Gastroesophageal sphincter (tissue), 4 donors: ENCODE results near the gene STUB1. TPM values are rescaled to one million over a fixed set of nuclear protein-coding genes. Genes with fewer than 3 reads are reported as not detected.
A peak's percentile ranks its signal among the peaks of the same experiment; 100 is the strongest.

ENCODE experiments used
- ATAC-seq: fragments of 150-250 bp; one replicate; pipeline ENCODE4 v1.9.1; 2016; ENCODE audit warnings: mild to moderate bottlenecking, moderate library complexity
- H3K27ac ChIP-seq, 4 donors: fragments of 200-600 bp; sonication (generic) in 3 of 4; 1 replicate in 3 of 4; 2 replicates in 1 of 4; pipeline ENCODE4 v1.5.1; 2016 to 2019
- H3K27me3 ChIP-seq: fragments of 200-600 bp; sonication (generic); one replicate; pipeline ENCODE4 v1.5.1; 2019
- H3K36me3 ChIP-seq, 2 donors: fragments of 200-600 bp; sonication (generic); one replicate each; pipeline ENCODE4 v1.5.1; 2019; ENCODE audit warnings: control low read depth in 1 of 2
- H3K4me1 ChIP-seq, 3 donors: fragments of 200-600 bp; sonication (generic); 1 replicate in 2 of 3; 2 replicates in 1 of 3; pipeline ENCODE4 v1.5.1; 2016 to 2019; ENCODE audit warnings: control low read depth in 2 of 3
- H3K4me3 ChIP-seq, 2 donors: fragments of 200-600 bp; sonication (generic); one replicate each; pipeline ENCODE4 v1.5.1; 2019; ENCODE audit warnings: mild to moderate bottlenecking in 1 of 2, moderate library complexity in 1 of 2
- H3K9me3 ChIP-seq, 3 donors: fragments of 200-600 bp; sonication (generic); one replicate each; pipeline ENCODE4 v1.5.1; 2017 to 2019; ENCODE audit warnings: control low read depth in 2 of 3
- EP300 ChIP-seq: sonication (generic); formaldehyde crosslinking; IDR thresholded peaks from one replicate; pipeline ENCODE4 v1.6.1; 2017; ENCODE audit warnings: antibody characterized with exemption, mild to moderate bottlenecking
- POLR2A ChIP-seq, 2 donors: fragments of 450-650 bp; IDR thresholded peaks; one replicate each; pipeline ENCODE4 v1.6.1; 2017; ENCODE audit warnings: antibody characterized with exemption in 2 of 2, mild to moderate bottlenecking in 2 of 2, moderate library complexity in 1 of 2
- POLR2AphosphoS5 ChIP-seq: sonication (generic); formaldehyde crosslinking; IDR thresholded peaks from one replicate; pipeline ENCODE4 v1.6.1; 2017; ENCODE audit warnings: antibody characterized with exemption
- WGBS, 2 donors: methylation state at CpG; one replicate each; pipeline ENCODE4 v1.1.5; 2018; ENCODE audit warnings: low coverage in 1 of 2; 5-methylcytosine and 5-hydroxymethylcytosine counted together
- total RNA-seq, 4 donors: library from RNA; depleted of rRNA; stranded (reverse); fragments of >200 nt; gene quantifications; one replicate each; pipeline ENCODE4 v1.1.0, GENCODE V29; 2016
- TF ChIP-seq, protein P1 (sequence below), 4 experiments: fragments of 200-600 bp in 2 of 4; fragments of 450-650 bp in 2 of 4; sonication (generic) in 1 of 4; IDR thresholded peaks; one replicate each; pipeline ENCODE4 v1.5.1; 2017 to 2019; ENCODE audit warnings: antibody characterized with exemption in 4 of 4, mild to moderate bottlenecking in 2 of 4, moderate library complexity in 2 of 4

STUB1 gene
- total RNA-seq, 4 donors from 2014 or later = 161 to 212 (median 179) TPM

DNA sequence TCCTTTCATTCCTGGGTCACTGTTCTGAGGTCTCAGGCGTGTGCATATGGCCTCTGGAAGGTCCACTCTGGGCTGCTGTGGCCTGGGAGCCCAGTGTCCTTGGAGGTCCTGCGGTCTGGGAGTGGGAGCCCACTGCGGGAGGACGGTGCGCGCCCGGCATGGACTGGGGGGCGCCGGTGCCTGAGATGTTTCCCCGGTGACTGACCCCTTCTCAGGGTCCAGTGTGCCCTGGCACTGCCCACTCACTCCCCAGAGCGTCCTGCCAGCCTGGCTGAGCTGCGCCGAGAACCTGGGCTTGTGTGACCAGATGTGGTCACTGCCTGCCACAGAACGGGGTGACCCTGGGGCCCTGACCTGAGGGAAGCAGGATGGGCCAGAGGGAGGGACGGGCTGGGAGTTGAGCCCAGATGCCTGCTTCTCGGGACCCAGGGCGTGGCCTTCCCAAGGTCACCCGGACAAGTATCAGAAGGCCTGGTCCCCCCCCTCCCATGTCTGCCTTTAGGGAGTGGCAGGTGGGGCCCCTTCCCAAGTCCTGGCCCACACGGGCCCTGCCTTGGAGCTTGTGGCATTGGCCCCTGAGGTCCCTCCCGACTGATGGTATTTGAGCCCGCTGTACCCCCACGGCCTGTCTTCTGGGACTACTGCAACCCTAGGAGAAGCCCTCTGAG lies 5.9 kb upstream of the STUB1 start:
- Histone ChIP-seq H3K36me3 (peaks cover 0 to 46% of the 10 kb centered on the region in 2 donors), H3K27me3 (peaks cover 8% of the 10 kb centered on the region), H3K4me3 (no peak overlapping the region), H3K27ac (peak overlapping the region in 3 of 4 donors; percentile 6 to 50 (median 48)), H3K9me3 (no peaks in the 10 kb centered on the region), H3K4me1 (peaks cover 0 to 44% (median 20%) of the 10 kb centered on the region in 3 donors)
- TF ChIP-seq POLR2AphosphoS5 (no peak), EP300 (no peak), POLR2A (IDR thresholded peaks at IDR 0.05) (no peak)
- TF ChIP-seq, protein P1, sequence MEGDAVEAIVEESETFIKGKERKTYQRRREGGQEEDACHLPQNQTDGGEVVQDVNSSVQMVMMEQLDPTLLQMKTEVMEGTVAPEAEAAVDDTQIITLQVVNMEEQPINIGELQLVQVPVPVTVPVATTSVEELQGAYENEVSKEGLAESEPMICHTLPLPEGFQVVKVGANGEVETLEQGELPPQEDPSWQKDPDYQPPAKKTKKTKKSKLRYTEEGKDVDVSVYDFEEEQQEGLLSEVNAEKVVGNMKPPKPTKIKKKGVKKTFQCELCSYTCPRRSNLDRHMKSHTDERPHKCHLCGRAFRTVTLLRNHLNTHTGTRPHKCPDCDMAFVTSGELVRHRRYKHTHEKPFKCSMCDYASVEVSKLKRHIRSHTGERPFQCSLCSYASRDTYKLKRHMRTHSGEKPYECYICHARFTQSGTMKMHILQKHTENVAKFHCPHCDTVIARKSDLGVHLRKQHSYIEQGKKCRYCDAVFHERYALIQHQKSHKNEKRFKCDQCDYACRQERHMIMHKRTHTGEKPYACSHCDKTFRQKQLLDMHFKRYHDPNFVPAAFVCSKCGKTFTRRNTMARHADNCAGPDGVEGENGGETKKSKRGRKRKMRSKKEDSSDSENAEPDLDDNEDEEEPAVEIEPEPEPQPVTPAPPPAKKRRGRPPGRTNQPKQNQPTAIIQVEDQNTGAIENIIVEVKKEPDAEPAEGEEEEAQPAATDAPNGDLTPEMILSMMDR (IDR thresholded peaks at IDR 0.05) = no peak
- WGBS, 2 donors = no CpG with 5 or more reads among the region's 22 CpGs
- ATAC-seq = no peak

DNA sequence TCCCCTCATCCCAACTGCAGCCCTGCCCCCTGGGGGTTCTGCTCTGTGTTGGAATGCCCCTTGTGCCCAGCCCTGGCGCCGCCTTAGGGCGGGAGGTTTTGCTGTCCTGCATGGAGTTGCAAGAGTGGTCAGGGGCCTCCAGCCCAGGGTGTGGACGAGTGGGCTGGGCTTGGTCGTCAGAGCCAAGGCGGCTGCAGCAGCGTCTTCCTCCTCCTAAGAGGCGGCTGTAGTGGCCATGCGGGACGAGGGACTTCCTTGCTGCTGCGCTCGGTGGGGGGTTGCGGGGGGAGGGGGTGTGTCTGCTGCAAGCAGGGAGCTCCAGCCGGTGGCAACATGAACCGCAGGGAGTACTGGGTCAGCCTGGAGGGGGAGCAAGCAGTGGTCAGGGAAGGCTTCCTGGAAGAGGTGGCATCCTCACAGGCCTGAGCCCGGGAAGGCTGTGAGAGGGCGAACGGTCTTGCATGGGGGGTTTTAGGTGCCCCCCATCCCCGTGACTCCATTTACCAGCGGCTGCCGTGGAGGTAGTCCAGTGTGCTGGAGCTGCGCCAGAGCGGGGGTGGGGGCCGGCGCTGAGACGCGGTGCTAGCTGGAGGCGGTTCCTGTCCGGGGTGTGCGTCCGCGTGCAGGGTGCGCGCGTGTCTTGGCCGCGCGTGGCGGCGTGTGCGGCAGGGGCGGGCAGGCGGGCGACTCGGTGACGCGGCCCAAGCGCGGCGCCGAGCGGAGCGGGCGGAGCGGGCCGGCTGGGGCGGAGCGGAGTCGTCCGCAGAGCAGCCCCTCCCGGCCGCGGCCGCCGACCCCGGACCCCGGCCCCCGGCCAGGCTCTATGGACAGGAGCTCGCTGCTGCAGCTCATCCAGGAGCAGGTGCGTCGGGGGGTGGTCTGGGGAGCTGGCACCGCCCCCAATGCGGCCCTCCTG lies 5.0 kb upstream of the STUB1 start, which contains the start of gene RHBDL1:
RHBDL1 (plus strand) TSS at position 704 of the 916 bp plus-strand sequence; CDS start at position 824, 120 bp downstream.
- H3K36me3 ChIP-seq = peaks cover 0 to 37% of the 10 kb centered on the region in 2 donors
- TF ChIP-seq EP300 (no peak), POLR2AphosphoS5 (no peak), POLR2A (IDR thresholded peaks at IDR 0.05) (no peak)
- TF ChIP-seq, protein P1 (IDR thresholded peaks at IDR 0.05) = no peak
- H3K4me1 ChIP-seq = peaks cover 0 to 38% (median 21%) of the 10 kb centered on the region in 3 donors
- H3K27me3 ChIP-seq = peaks cover 8% of the 10 kb centered on the region
- ATAC-seq = no peak
- peak within 1 kb of the TSS in 1 of 2 donors; percentile 49 for H3K4me3 ChIP-seq
- no peaks in the 10 kb centered on the region for H3K9me3 ChIP-seq
- peak within 1 kb of the TSS in 3 of 4 donors; percentile 48 to 69 (median 50) for H3K27ac ChIP-seq
- 4% methylated on average over 15 of the region's 73 CpGs; no CpG with 5 or more reads in 1 of the 2 donors for WGBS, 2 donors

DNA sequence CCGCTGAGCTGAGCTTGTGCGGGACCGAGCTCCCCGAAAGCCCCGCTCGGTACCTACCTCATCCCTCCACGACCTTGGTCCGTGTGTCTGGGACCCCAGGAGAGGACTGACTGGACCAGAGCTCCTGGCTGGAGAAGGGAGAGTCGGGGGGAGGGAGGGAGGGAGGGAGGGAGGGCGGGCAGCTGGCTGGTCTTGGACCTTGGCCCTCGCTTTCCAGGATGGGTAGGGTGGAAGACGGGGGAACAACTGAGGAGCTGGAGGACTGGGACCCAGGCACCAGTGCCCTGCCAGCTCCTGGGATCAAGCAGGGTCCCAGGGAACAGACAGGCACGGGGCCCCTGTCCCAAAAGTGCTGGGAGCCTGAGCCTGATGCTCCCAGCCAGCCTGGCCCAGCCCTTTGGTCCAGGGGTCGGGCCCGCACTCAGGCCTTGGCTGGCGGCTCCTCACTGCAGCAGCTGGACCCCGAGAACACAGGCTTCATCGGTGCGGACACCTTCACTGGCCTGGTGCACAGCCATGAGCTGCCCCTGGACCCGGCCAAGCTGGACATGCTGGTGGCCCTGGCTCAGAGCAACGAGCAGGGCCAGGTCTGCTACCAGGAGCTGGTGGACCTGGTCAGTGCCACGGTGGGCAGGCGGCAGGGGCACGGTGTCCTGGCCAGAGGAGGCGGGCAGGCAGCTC lies 4.2 kb upstream of the STUB1 start:
- Histone ChIP-seq H3K4me3 (peak overlapping the region in 1 of 2 donors; percentile 49), H3K36me3 (peaks cover 0 to 29% of the 10 kb centered on the region in 2 donors), H3K27ac (peak overlapping the region in 3 of 4 donors; percentile 48 to 69 (median 50)), H3K4me1 (peaks cover 0 to 42% (median 23%) of the 10 kb centered on the region in 3 donors), H3K9me3 (no peaks in the 10 kb centered on the region), H3K27me3 (peaks cover 8% of the 10 kb centered on the region)
- TF ChIP-seq, protein P1 (IDR thresholded peaks at IDR 0.05) = no peak
- no peak for TF ChIP-seq POLR2AphosphoS5
- TF ChIP-seq POLR2A (IDR thresholded peaks at IDR 0.05) = no peak
- no peak for TF ChIP-seq EP300
- 29% methylated on average over 4 of the region's 25 CpGs; no CpG with 5 or more reads in 1 of the 2 donors for WGBS, 2 donors
- ATAC-seq = no peak

DNA sequence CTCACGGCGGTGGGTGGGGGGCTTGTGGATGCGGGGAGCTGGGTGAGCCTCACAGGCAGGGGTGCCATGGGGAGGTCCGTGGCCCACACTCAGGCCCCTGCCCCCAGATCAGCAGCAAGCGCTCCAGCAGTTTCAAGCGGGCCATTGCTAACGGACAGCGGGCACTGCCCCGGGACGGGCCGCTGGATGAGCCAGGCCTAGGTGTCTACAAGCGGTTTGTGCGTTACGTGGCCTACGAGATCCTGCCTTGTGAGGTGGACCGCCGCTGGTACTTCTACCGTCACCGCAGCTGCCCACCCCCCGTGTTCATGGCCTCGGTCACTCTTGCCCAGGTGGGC lies 3.7 kb upstream of the STUB1 start:
- ATAC-seq = no peak
- TF ChIP-seq, protein P1 (IDR thresholded peaks at IDR 0.05) = no peak
- TF ChIP-seq EP300 (no peak), POLR2AphosphoS5 (no peak), POLR2A (IDR thresholded peaks at IDR 0.05) (no peak)
- peaks cover 8% of the 10 kb centered on the region for H3K27me3 ChIP-seq
- H3K36me3 ChIP-seq = peaks cover 0 to 26% of the 10 kb centered on the region in 2 donors
- WGBS, 2 donors = no CpG with 5 or more reads among the region's 21 CpGs
- H3K4me1 ChIP-seq = peaks cover 0 to 47% (median 29%) of the 10 kb centered on the region in 3 donors
- H3K9me3 ChIP-seq = no peaks in the 10 kb centered on the region
- no peak overlapping the region for H3K27ac ChIP-seq
- H3K4me3 ChIP-seq = no peak overlapping the region
